Measurements from ENCODE around the gene TFF2.

The TFF2 gene

GRCh38 chr21:42350927-42351426 lies at the start of gene TFF2:
TFF2 (minus strand) TSS chr21:42350994; CDS start chr21:42350957, 37 bp downstream.
- DNase-seq (ENCODE audit: low read depth, low spot score) = no peak

GRCh38 chr21:42400525-42400924 lies 49.7 kb upstream of the TFF2 start:
- no peak for DNase-seq (ENCODE audit: low read depth, low spot score)

- DNase-seq (ENCODE audit: low read depth, low spot score) = no peak
Observed at GRCh38 chr21:42398436-42399028, 47.7 kb upstream of the TFF2 start.

GRCh38 chr21:42397746-42398394 lies 47.1 kb upstream of the TFF2 start:
- DNase-seq (ENCODE audit: low read depth, low spot score) = no peak

- DNase-seq (ENCODE audit: low read depth, low spot score) = no peak
Observed at GRCh38 chr21:42396799-42397745, 46.3 kb upstream of the TFF2 start.

- no peak for DNase-seq (ENCODE audit: low read depth, low spot score)
Observed at GRCh38 chr21:42395905-42396651, 45.3 kb upstream of the TFF2 start, which contains the start of gene TMPRSS3. TMPRSS3 (minus strand) TSS chr21:42396052; CDS start chr21:42395417, 635 bp downstream.

- no peak for DNase-seq (ENCODE audit: low read depth, low spot score)
Observed at GRCh38 chr21:42395302-42395701, 44.5 kb upstream of the TFF2 start.

GRCh38 chr21:42393443-42393950 lies 42.7 kb upstream of the TFF2 start:
- no peak for DNase-seq (ENCODE audit: low read depth, low spot score)

- DNase-seq (ENCODE audit: low read depth, low spot score) = no peak
Observed at GRCh38 chr21:42392731-42393442, 42.1 kb upstream of the TFF2 start.

GRCh38 chr21:42391297-42391696 lies 40.5 kb upstream of the TFF2 start:
- no peak for DNase-seq (ENCODE audit: low read depth, low spot score)

- DNase-seq (ENCODE audit: low read depth, low spot score) = no peak
Observed at GRCh38 chr21:42390696-42391095, 39.9 kb upstream of the TFF2 start.

- no peak for DNase-seq (ENCODE audit: low read depth, low spot score)
Observed at GRCh38 chr21:42390193-42390592, 39.4 kb upstream of the TFF2 start.

GRCh38 chr21:42389449-42389835 lies 38.6 kb upstream of the TFF2 start:
- no peak for DNase-seq (ENCODE audit: low read depth, low spot score)

GRCh38 chr21:42388740-42389448 lies 38.1 kb upstream of the TFF2 start:
- no peak for DNase-seq (ENCODE audit: low read depth, low spot score)

- DNase-seq (ENCODE audit: low read depth, low spot score) = no peak
Observed at GRCh38 chr21:42387843-42388340, 37.1 kb upstream of the TFF2 start.

- no peak for DNase-seq (ENCODE audit: low read depth, low spot score)
Observed at GRCh38 chr21:42387164-42387563, 36.4 kb upstream of the TFF2 start.

- DNase-seq (ENCODE audit: low read depth, low spot score) = no peak
Observed at GRCh38 chr21:42386034-42386591, 35.3 kb upstream of the TFF2 start.

- no peak for DNase-seq (ENCODE audit: low read depth, low spot score)
Observed at GRCh38 chr21:42385619-42386018, 34.8 kb upstream of the TFF2 start.

- DNase-seq (ENCODE audit: low read depth, low spot score) = no peak
Observed at GRCh38 chr21:42384989-42385388, 34.2 kb upstream of the TFF2 start.

Data from brain pericyte (primary cell).